NCI-H1417 (cell line): ENCODE results near the gene MAGEA4.
A peak's percentile ranks its signal among the peaks of the same experiment; 100 is the strongest.

Source experiments
- DNase-seq, 3 experiments: peaks; one replicate each; lab custom pipeline; 2025; lab: John Stamatoyannopoulos, UW

MAGEA4 gene

GRCh38 chrX:151923648-151924047 lies 11.0 kb downstream of the MAGEA4 start:
- no peak for DNase-seq

DNA sequence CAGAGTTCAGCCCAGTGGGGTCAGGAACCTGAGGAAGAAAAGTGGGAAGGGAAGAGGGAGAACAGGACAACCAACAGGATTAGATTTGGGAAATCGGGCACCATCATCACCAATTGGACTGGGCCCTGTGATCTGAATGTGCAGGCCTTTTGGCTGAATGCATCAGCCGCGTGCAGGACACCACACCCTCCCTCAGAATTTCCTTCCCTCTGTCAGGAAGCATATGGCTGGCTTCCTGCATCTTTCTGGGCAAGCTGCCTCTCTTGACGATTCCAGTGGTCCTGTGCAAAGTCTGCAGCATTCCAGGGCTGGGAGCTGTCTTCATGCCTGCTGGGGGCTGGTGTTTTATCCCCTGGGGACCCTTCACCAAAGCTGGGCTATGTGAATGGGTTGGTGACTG lies 16.4 kb downstream of the MAGEA4 start:
- DNase-seq = no peak

DNA sequence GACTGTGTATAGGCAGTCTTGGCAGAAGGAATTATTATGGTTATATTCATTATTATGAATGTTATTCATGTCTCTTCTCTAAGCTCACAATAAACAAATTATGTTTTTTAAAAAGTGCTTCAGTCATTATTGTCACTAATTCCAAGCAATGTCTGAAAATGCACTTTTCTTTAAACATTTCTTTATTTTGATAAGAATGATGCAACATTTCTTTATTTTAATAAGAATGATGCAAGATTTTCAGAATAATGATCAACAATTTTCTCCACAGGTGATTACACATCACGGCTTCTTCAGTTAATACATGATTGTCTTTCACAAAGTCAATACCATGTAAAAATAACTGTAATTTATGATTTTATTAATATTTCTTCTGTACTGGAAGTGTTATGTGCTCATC lies 22.7 kb downstream of the MAGEA4 start:
- no peak for DNase-seq

DNA sequence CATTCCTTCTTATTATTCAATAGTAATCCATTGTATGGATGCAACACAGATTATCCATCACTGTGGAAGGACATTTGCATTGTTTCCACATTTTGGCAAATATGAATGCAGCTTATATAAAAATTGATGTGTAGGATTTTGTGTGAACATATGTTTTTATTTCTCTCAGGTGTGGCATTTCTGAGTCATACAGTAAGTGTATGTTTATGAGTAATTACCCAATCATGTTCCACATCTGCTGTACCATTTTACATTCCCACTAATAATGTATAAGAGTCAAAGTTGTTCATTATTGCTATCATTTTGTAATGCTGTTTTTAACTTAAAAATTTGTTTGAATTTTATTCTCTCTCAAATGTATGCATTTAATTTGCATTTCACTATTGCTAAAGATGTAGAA lies 25.5 kb downstream of the MAGEA4 start:
- no peak for DNase-seq

- DNase-seq = no peak
Observed at GRCh38 chrX:151954730-151955129, 42.0 kb downstream of the MAGEA4 start.

DNA sequence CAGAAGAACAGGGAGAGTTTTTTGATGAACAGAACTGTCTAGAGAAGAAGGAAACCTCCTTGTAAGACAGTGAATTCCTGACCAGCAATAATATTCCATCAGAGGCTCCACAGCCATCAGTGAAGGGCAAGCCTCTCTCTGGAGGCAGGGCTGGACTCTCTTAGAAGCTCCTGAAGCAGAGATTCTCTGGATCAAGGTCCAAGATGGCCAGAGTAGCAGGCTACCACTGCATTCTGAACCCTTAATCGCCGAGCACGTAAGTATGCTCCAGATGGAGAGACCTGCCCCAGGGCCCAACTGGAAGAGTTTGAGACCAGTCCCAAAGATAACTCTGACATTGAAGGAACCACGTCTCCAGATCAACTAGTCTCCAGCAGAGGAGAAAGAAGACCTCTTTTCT lies 45.4 kb downstream of the MAGEA4 start:
- DNase-seq = no peak

- no peak for DNase-seq
Observed at GRCh38 chrX:151962034-151962433, 49.3 kb downstream of the MAGEA4 start.

DNA sequence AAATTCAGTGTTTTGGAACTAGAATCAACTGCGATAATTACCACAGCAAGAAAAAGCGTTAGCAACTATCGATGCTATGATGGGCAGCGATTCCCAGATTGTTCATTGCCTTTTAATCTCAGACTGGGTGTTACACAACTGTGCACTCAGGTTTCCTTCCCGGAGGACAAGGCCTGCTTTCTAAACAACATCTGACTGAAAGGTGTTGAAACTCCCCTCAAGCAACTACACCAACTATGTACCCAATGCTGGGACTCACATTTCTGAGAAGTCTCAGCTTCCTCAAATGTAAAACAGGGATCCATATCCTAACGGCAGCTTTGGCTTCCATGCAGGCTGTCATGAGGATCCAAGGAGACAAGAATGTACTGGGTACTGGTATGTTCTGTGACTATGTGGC lies 53.5 kb downstream of the MAGEA4 start:
- no peak for DNase-seq

DNA sequence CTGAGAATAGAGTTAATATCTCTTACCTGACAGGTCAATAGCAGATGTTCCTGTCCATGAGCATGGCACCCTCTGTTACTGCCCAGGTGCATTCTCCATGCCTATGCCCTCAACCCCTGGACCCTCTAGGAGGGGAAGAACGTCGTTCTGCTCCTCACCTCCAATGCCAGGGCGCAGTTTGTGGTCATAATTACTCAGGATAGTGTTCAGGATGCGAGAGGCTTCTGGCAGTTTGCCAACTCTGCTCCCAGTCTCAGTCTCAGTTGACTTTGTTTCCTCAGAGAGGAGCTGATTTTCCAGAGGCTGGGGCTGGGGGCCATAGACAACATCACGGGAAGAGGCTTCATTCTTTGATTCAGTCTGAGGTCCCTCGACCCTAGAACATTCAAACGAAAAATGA lies 57.3 kb downstream of the MAGEA4 start:
- DNase-seq = peak in 1 of 3 experiments; percentile 4

DNA sequence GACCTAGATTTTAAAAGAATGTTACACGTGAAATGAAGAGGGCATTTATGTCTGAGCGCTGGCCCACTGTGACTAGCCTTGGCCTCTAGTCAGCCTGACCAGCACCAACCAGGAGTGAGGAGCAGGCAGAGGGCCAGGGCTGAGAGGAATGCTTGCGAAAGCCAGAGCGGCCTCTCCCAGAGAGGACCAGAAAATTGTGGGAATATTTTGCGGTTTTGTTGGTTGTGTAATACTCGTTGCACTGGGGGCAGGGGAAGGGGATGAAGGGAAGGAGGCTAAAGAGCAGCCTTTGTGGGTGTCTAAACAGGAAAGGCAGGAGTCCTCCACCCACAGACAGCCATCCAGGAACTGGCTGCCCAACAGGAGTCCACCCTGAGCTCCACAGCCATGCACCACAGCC lies 58.0 kb downstream of the MAGEA4 start:
- DNase-seq = no peak

- DNase-seq = peak in 1 of 3 experiments; percentile 64
Observed at GRCh38 chrX:151973060-151973661, 60.5 kb downstream of the MAGEA4 start.

GRCh38 chrX:151973851-151974335 lies 61.2 kb downstream of the MAGEA4 start:
- peak in 2 of 3 experiments; percentile 21 to 35 for DNase-seq
